Activated CD4-positive, alpha-beta T cell treated with anti-CD3 and anti-CD28 coated beads, Interleukin-2, amount 50 U/mL, for 4 hours (primary cell): Measurements from ENCODE around the gene RPAP3.
A peak's percentile ranks its signal among the peaks of the same experiment; 100 is the strongest.
"Not testable (repeated sequence)": the region's sequence is repeated elsewhere in the genome, so short reads cannot be mapped to it uniquely, and the experiment has no call there.

Experiments
- DNase-seq, 2 experiments: peaks; one replicate each; pipeline ENCODE4 v3.0.0-alpha.2; 2020

RPAP3 gene

DNA sequence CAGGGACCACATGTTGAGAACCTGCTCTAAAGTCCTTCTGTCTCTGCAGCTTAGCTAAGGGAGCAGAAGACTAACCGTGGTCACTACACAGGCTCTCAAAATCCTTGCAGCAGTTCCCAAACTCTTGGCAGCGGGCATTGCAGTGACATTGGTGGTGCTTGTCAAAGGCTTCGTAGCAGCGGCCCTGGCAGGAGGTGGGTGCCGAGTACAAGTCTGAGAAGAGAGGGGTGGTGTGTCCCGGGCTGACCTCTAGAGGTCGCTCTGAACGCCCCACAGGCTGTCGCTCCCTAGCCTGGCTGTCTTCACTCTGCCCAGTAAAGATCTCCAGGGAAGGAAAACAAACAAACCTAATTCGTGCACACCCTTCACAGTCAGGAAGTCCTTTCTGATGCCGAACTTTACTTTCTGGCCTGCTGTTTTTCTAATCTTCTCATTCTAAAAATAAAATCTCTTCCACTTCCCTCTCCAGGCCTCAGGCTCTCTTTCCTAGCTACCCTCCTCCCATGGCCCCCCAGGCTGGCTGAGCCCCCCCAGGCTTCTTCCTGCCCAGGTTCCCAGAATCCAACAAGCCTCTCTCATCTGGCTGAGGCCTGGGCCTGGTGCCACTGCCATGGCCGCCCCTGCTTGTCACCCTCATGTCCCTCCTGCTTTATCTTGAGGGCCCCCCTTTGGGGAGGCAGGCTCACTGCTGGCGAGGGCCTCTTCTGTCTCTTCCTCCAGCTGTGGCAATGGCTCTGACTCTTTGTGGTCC, 11.8 kb upstream of the RPAP3 start:
- peak; percentile 33 to 36 for DNase-seq

DNA sequence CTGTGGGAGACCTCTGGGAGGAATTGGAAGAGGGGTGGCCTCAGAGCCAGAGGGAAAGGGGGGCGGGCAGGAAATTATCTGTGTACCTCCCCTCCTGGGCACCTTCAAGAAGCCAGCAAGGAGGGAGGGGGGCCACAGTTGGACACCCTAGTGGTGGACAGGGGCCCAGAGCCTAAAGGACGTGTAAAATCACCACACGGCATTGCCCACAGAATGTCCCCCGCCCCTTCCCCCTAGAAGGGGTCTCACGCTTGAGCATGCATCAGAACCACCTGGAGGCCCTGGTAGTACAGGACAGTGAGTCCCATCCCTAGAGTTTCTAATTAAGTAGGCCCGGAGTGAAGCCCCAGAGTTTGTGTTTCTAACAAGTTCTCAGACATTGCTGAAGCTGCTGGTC, 11.2 kb upstream of the RPAP3 start:
- DNase-seq: no peak

DNA sequence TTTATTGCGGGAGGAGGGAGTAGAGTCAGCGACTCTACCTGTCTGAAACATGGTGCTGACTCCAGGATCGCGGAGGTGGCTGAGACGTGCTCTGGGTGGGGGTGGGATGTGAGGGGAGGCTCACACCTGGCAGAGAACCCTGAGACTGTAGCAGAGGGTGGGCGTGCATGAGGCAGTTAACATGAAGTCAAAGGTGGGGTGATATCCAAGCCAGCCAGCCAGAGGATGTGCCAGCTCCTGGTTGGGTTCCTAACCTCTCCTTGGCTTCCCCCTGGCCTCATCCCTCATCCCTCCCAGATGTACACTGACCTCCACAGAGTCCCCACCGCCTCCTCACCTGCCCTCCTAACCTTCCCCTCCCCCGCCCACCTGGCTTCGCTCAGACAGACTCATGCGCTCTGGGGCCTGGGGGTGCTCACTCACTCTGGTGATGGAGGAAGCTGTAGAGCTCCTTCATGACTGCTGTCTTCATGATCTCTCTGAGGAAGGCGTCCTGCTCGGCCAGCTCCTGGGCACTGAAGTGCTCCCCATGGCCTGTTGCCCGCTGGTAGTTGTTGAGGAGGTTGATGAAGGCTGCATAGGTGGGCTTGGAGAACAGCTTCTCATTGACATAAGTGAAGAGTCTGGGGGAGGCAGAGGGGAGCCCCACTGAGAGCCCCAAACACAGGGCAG, 10.2 kb upstream of the RPAP3 start:
- DNase-seq: no peak

DNA sequence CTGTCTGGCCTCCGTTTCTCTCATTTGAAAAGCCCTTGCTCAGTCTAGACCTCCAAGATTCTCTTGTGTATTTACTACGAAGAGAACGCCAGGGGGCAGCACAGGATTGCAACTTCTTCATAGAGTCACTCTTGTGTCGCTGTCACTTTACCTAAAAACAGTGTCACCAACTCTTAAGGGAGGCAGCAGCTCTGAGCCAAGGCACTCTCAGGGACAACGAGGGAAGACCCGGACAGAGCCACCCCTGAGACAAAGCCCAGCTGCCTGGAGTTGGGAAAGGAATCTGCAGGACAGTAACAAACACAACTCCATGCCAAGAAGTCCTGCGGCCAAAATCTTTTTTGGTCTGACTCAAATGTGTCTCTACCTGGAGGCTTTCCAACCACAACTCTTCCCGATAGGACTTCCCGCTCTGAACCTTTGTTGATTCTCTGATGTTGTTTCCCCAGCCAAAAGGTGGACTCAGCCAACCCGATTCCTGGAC, 9.6 kb upstream of the RPAP3 start:
- DNase-seq: peak; percentile 78 to 79

DNA sequence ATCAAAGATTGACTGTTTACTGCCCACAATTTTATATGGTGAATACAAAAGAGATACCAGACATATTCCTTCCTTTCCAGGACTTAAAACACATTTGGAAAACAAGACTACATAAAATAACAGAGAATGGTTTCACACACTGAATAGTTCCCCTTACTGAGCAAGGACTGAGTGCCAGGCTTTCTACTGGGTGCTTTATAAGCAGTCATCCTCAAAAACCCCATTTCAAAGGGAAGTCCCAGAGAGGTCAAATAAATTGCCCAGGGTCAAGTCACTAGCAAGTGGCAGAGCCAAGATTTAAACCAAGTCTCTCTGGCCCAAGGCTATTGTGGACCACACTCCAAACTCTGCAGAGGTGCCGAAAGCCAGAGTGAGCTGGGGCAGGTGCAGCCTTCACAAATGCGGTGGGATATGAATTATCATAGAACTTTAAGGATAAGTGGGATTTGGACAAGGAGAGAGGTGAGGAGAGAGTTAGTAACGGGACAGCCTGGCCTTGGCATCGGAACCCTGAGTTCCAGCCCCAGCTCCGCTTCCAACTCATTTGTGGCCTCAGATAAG, 9.1 kb upstream of the RPAP3 start:
- DNase-seq: no peak

DNA sequence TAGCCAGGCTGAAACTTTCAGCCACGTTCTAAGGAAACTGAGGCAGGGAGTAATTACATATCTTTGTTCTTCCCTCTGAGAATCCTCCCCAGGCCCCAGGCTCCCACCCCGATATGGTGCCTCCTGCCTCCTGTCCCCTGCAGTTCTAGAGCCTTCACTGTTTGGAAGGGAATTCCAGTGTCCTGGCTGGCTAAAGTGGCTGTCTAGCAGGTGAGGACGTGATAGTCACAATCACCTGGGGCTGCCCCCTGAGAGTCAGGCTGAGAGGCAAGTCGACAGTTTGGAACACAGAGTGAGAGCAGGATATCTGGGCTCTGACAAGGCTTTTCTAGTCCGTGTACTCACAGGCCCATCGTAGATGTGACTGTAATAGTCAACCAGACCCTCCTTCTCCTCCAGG, 6.3 kb upstream of the RPAP3 start:
- DNase-seq: no peak

DNA sequence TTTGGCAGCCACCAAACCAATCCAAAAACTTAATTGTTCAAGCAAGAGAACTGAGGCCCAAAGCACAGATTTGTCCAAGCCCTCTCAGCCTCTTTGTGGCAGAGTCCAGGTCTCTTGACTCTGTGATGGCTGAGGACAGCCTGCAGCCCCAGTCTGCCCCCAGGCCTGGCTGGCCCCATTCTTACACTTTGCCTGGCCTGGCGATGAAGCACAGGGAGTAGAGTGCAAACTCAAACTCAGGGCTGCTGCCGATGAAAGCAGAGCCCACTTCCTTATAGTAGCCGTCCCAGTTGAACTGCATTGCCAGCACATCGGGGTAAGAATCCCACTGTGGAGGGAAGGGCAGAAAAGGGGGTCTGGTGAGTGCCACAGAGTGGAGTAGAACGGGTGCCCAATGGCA, 5.6 kb upstream of the RPAP3 start:
- DNase-seq: no peak

DNA sequence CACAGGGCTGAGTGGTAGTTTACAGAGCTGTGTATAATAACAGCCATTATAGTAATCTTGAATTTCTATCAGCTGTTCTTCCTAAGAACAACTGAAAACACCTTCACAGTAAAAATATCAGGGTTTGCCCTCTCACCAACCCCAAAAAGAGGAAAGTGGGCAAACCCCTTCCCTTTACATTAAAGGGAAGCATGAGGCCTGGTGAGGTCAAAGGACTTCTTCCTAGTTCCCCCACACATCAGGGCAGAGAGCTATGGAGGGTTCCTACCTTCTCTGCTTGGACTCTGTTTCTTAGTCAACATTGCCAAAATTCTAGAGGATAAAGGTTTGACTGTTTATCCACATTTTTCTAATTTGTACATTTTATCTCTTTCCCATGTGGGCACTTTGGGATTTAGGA, 4.4 kb upstream of the RPAP3 start:
- no peak for DNase-seq

DNA sequence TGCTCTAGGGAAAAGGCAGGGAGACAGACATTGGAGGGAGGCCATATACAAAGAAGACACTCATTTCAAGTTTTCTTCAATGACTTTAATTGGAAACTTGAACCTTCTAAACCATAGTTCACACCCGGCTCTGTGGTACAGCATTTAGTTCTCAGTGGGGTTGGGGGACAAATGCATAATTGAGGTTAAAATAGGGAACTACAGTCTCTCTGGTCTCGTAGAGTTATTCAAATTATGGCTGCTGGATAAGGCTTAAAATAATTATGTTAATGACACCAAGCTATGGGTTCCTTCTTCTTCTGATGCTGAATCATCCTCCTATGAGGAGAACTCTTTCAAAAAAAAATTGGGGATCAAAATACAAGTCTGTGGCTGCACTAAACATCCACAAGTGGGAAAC, 3.8 kb upstream of the RPAP3 start:
- no peak for DNase-seq

DNA sequence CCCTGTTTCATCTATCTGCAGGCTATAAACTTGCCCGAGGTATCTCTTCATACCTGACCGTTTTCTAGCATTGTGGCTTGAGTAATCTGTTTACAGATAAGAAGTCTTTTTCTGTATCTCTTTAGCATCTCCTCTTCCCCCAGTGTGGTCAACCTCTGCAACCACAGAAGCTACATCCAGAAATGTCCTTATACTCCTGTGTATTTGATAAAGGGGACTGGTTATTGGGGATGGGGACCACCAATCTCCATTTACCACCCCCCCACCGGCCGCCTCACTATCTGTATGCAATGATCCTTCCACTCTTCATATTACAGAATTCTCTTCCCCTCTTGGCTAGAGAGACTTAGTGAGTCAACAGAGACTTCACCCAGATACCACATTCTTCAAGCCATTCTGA, 3.4 kb upstream of the RPAP3 start:
- DNase-seq: no peak

DNA sequence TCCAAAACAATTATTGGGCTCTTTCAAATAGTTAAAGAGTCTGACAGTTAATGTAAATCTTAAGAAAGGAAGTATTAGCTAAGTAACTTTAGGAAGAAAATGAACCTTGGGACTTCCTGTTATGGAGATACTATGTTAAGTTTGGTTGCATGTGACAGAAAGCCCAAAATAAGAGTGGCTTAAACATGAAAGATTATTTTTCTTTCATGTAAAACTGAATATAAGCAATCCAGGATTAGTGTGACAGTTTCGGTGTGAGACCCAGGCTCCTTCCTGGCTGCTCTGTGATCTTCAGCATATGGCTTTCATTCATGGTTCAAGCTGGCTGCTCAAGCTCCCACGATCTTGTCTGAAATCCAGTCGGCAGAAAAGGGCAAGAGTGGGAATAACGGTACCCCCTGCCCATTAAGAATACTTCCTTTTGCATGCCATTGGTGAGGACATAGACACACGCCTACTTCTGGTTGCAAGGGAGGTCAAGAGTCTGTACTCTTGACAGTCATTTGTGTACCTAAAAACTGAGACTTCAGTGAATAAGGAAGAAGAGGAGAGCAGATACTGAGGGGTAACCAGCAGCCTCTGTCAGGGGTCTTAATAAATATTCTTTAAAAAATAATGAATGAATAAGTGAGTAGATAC, 2.2 kb upstream of the RPAP3 start:
- DNase-seq: no peak

DNA sequence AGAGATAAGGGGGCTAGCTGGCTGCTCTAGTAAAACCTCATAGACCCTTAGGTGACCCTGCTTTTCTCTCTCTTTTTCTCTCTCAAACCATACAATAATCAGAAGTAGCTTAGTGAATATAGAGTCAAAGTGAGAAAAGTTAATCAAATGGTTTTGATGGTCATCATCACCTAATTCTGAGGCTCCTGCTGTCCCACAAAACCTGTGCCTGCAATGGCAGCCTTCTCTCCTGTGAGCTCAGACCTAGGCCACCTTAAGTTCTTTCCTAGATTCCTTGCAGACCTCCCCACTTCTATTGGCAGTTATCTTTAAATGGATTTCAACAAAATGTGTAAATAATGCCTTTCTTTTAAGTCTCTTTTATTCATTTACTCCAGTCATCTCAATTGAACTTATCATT, 1.5 kb upstream of the RPAP3 start:
- no peak for DNase-seq

DNA sequence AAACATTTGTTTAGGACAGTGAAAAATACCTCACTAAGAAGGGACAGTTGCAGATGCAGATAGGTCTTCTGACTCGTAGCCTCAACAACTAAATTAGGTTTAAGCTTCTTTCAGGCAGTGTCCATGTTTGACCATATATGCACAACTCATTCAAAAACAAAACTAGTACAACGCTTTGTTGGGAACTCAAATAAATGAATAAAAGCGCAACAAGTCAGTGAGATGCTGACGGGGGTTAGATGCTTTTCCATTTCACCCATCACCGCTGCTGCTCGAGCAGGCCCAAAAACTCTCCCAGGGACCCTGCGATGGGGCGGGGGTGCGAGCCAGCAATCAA, 633 bp downstream of the RPAP3 start:
- DNase-seq: no peak

DNA sequence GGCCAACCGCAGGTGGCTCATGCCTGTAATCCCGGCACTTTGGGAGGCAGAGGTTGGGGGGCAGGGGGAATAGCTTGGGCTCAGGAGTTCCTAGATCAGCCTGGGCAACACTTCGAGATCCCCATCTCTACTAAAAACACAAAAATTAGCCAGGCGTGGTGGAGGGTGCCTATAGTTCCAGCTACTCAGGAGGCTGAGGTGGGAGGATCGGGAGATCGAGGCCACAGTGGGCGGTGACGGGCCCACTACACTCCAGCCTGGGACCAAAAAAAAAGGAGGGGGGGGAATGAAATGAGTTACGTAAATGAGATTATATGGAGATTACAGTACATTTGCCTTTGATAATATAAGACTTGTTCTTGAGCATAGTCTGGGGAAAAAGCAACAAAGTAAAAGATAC, 1.1 kb downstream of the RPAP3 start:
- DNase-seq: no peak

DNA sequence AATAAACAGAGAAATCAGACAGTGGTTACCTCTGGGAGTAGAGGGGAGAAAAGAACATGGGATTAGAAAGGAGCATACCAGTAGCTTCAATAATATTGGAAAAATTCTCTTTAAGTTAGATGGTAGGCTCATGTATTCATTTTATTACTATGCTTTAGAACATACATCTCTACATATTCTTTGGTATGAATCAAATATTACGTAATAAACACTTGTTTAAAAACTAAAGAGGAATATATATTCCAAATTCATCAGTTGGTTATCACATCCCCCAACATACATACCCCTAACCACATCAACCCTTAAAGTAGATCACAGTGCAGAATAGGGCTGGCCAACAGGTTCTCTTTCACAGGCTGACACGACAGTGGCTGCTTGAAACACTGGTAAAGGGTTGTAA, 5.6 kb downstream of the RPAP3 start:
- DNase-seq: no peak

DNA sequence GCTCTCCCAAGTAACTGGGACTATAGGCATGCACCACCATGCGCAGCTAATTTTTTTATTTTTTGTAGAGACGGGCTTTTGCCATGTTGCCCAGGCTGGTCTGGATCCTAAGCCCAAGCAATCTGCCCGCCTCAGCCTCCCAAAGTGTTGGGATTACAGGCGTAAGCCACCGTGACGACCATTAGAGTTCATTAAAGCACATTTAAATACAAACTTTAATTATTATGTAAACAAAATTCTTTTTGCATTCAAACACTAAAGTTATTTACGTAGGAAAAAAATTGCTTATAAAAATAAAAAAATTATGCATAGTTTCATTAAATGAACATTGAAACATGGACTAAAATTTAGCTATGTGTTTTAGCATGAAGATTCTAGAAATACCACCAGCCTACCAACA, 7.2 kb downstream of the RPAP3 start:
- no peak for DNase-seq

DNA sequence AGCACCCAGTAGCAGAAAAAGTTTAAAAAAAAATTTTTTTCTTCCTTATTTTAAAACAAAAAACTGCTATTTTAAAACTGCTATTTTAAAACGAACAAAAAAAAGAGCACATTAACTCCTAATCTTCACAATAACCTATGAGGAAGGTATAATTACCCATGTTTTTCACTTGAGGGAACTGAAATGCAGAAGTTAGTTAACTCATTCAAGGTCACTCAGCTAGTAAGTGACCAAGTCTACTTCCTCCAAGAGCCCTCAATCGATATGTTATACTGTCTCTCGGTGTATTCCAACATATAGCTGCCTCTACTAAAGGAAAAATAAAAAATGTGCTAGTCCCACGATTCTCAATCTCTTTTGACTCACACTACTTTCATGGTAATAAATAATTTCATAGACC, 7.8 kb downstream of the RPAP3 start:
- DNase-seq: no peak

DNA sequence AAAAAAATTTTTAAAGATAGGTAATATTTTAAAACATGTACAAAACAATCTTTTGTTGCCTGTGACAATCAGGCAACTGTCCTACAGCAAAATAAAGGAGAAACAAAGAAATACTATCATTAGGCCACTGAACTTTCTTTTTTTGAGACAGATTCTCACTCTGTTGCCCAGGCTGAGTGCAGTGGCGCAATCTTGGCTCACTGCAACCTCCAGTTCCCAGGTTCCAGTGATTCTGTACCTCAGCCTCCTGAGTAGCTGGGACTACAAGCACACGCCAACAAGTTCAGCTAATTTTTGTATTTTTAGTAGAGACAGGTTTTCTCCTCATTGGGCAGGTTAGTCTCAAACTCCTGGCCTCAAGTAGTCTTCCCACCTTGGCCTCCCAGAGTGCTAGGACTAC, 16.6 kb downstream of the RPAP3 start:
- DNase-seq: no peak

DNA sequence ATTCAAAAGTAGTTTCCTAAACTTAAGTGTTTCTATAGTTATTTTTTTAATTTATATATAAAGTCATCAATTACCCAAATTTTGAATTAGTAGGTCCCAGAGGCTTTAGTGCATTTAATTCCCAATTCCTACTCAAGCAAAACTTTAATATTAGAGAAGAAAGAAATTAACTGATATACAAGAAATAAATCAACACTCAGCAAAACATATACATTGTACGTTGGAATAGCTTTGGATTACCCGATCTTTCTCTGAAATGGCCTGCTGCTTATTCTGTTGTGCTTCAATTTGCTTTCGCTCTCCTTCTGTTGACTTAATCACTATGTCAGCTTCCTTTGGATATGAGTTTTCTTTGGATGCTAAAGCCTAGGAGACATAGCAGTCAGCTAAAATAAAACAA, 18.2 kb downstream of the RPAP3 start:
- DNase-seq: no peak

DNA sequence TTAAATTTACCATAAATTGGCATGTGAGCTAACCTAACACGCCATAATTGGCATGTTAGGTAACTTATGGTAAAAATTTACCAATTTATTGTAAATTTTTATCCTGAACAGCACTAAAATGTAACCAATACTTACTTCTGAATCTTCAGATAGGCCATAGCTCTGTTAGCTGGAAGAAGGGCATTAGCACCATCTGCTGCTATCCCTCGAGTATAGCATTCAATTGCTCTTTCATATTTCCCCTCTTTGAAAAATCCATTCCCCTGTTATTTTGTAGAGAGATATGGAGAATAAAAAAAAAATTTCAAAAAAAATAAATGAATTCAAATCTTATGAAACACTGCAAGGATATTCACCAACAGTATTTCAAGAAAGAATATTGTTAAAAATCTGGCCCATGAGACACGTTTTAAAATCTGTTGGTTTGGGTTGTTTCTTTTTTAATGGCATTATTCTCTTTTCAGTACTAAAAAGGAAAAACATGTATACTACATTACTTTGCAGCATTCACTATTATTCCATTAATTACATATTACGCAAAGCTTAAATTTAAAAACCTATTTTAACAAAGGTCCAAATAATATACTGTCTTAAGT, 19.1 kb downstream of the RPAP3 start:
- peak in 1 of 2 experiments; percentile 11 for DNase-seq

DNA sequence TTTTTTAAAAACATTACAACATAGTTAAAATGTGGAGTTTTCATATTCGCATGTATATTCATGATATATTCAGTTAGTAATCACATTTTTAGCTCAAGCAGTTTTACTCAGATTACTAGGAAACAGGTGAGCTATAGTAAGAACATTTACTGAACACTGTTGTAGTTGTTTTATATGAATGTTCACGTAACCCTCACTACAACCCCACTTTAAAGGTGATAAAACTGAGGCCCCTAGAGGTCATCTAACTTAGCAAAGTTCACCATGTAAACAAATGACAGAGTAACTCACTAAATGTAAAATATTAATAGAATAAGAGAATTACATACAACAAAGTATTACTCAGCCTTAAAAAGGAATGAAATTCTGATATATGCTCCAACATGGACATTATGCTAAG, 26.0 kb downstream of the RPAP3 start:
- DNase-seq: no peak

DNA sequence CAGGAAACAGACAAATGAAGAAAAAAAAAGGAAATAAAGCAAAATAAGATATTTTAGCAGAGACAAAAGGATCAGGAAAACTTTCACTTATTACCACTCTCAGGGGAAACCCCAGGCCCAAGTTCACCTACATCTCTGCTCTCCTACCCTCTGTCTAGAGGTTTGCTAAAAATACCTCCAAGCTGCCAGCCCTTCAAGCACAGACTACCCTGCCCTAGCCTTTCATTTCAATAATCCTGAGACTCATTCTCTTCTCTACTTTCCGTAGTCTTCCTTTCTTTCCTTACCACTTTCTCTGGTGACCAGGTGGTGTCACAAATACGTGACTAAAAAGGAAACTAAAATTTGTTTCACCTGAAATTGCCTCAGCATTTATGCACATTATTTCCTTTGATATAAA, 33.8 kb downstream of the RPAP3 start:
- DNase-seq: no peak

DNA sequence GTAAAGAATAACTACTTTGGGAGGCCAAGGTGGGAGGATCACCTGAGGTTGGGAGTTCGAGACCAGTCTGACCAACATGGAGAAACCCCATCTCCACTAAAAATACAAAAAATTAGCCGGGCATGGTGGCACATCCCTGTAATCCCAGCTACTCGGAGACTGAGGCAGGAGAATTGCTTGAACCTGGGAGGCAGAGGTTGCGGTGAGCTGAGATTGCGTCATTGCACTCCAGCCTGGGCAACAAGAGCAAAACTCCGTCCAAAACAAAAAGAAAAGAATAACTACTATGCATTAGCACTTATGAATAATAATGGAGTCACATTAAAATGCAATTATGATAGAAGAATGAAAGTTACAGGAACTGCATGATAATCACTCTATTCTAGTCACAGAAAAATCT, 37.9 kb downstream of the RPAP3 start:
- not testable (repeated sequence) for DNase-seq
